Naive B cell (primary cell): Measurements from ENCODE around the gene U2AF1L4. TPM values are rescaled to one million over a fixed set of nuclear protein-coding genes. Genes with fewer than 3 reads are reported as not detected.
A peak's percentile ranks its signal among the peaks of the same experiment; 100 is the strongest.

Experiments used
- ATAC-seq, 2 donors: fragments of 150-1000 bp; cut with Tn5 transposase; 2 replicates each; pipeline ENCODE4 v1.10.0; 2021; ENCODE audit warnings: low read depth in 2 of 2, mild to moderate bottlenecking in 2 of 2, moderate library complexity in 2 of 2
- DNase-seq: peaks from one replicate; pipeline ENCODE4 v3.0.0; 2022
- H3K27ac Mint-ChIP-seq, 6 donors: one replicate each; pipeline ENCODE4 v1.8.0; 2020 to 2022; ENCODE audit warnings: mild to moderate bottlenecking in 6 of 6, mixed read lengths in 6 of 6, moderate library complexity in 5 of 6, inconsistent platforms in 2 of 6
- H3K27me3 Mint-ChIP-seq, 3 donors: one replicate each; pipeline ENCODE4 v1.8.0; 2021 to 2022; ENCODE audit warnings: mixed read lengths in 3 of 3, mild to moderate bottlenecking in 1 of 3
- H3K36me3 Mint-ChIP-seq, 2 donors: one replicate each; pipeline ENCODE4 v1.8.0; 2020 to 2022; ENCODE audit warnings: mixed read lengths in 2 of 2, inconsistent platforms in 1 of 2, mild to moderate bottlenecking in 1 of 2
- H3K4me1 Mint-ChIP-seq, 3 donors: one replicate each; pipeline ENCODE4 v1.8.0; 2020 to 2022; ENCODE audit warnings: mixed read lengths in 3 of 3, inconsistent platforms in 1 of 3, mild to moderate bottlenecking in 1 of 3, moderate library complexity in 1 of 3
- H3K4me3 Mint-ChIP-seq, 8 donors: one replicate each; pipeline ENCODE4 v1.8.0; 2020 to 2022; ENCODE audit warnings: mild to moderate bottlenecking in 8 of 8, mixed read lengths in 8 of 8, moderate library complexity in 8 of 8, inconsistent platforms in 2 of 8
- H3K9me3 Mint-ChIP-seq, 7 donors: one replicate each; pipeline ENCODE4 v1.8.0; 2020 to 2022; ENCODE audit warnings: mixed read lengths in 7 of 7, mild to moderate bottlenecking in 5 of 7, inconsistent platforms in 2 of 7, moderate library complexity in 1 of 7
- polyA plus RNA-seq, 6 donors: library from polyadenylated mRNA; unstranded; fragments of 300-500 nt; fragmentation: Illumina TruSeq; gene quantifications; one replicate each; pipeline ENCODE4 v1.2.3, GENCODE V29; 2021; ENCODE audit warnings: low read depth in 6 of 6

Gene U2AF1L4
- polyA plus RNA-seq, 6 donors from 2014 or later: 26.1 to 41.0 (median 32.5) TPM

- Mint-ChIP-seq H3K4me3 (peak within 1 kb of the TSS; percentile 90 to 100 (median 99)), H3K36me3 (peaks cover 0 to 5% of the 10 kb centered on the region in 2 donors), H3K9me3 (peaks cover 0 to 3% (median 0%) of the 10 kb centered on the region in 7 donors), H3K27me3 (no peaks in the 10 kb centered on the region), H3K4me1 (peaks cover 38 to 53% (median 46%) of the 10 kb centered on the region in 3 donors), H3K27ac (peak within 1 kb of the TSS; percentile 92 to 99 (median 98))
- peak; percentile 98 for DNase-seq
- peak; percentile 68 to 71 for ATAC-seq
These were observed 3.1 kb upstream of the U2AF1L4 start, which contains the start of gene LIN37 for GRCh38 chr19:35748106-35749020. Gene LIN37, plus strand, starts transcription at chr19:35748576. Its CDS starts 149 bp downstream, at chr19:35748725.

GRCh38 chr19:35746531-35746930, 1.3 kb upstream of the U2AF1L4 start:
- peaks cover 43 to 69% (median 57%) of the 10 kb centered on the region in 3 donors for H3K4me1 Mint-ChIP-seq
- no peaks in the 10 kb centered on the region for H3K27me3 Mint-ChIP-seq
- ATAC-seq (no peak), DNase-seq (no peak)
- H3K9me3 Mint-ChIP-seq: peaks cover 0 to 3% (median 0%) of the 10 kb centered on the region in 7 donors
- peak overlapping the region; percentile 85 to 100 (median 96) for H3K4me3 Mint-ChIP-seq
- H3K27ac Mint-ChIP-seq: peak overlapping the region in 5 of 6 donors; percentile 69 to 99 (median 88)
- peaks cover 0 to 8% of the 10 kb centered on the region in 2 donors for H3K36me3 Mint-ChIP-seq

- Mint-ChIP-seq H3K27ac (peak overlapping the region; percentile 69 to 100 (median 88)), H3K4me1 (peaks cover 43 to 69% (median 58%) of the 10 kb centered on the region in 3 donors), H3K9me3 (peaks cover 0 to 3% (median 0%) of the 10 kb centered on the region in 7 donors), H3K27me3 (no peaks in the 10 kb centered on the region), H3K36me3 (peaks cover 0 to 8% of the 10 kb centered on the region in 2 donors), H3K4me3 (peak overlapping the region; percentile 85 to 100 (median 96))
- ATAC-seq (no peak), DNase-seq (no peak)
These were observed 857 bp upstream of the U2AF1L4 start for GRCh38 chr19:35746087-35746462.

GRCh38 chr19:35744430-35745327, 539 bp downstream of the U2AF1L4 start:
- peaks cover 38 to 71% (median 65%) of the 10 kb centered on the region in 3 donors for H3K4me1 Mint-ChIP-seq
- peaks cover 0 to 8% of the 10 kb centered on the region in 2 donors for H3K36me3 Mint-ChIP-seq
- peak overlapping the region; percentile 98 to 100 (median 99) for H3K27ac Mint-ChIP-seq
- peak overlapping the region; percentile 85 to 100 (median 96) for H3K4me3 Mint-ChIP-seq
- ATAC-seq: peak; percentile 49 to 53
- peaks cover 0 to 3% (median 0%) of the 10 kb centered on the region in 7 donors for H3K9me3 Mint-ChIP-seq
- peak; percentile 91 for DNase-seq
- H3K27me3 Mint-ChIP-seq: no peaks in the 10 kb centered on the region

GRCh38 chr19:35743640-35744429, 1.4 kb downstream of the U2AF1L4 start:
- Mint-ChIP-seq H3K27ac (peak overlapping the region; percentile 78 to 100 (median 98)), H3K27me3 (no peaks in the 10 kb centered on the region), H3K4me1 (peaks cover 32 to 73% (median 67%) of the 10 kb centered on the region in 3 donors), H3K4me3 (peak overlapping the region; percentile 85 to 100 (median 96)), H3K36me3 (peaks cover 0 to 8% of the 10 kb centered on the region in 2 donors), H3K9me3 (peaks cover 0 to 2% (median 0%) of the 10 kb centered on the region in 7 donors)
- ATAC-seq: no peak
- no peak for DNase-seq

GRCh38 chr19:35742121-35742724, 3.0 kb downstream of the U2AF1L4 start, which contains the start of gene IGFLR1:
Gene IGFLR1, minus strand, starts transcription at chr19:35742452. Its CDS starts 1,272 bp downstream, at chr19:35741180.
- no peaks in the 10 kb centered on the region for H3K27me3 Mint-ChIP-seq
- peaks cover 0 to 2% (median 0%) of the 10 kb centered on the region in 7 donors for H3K9me3 Mint-ChIP-seq
- H3K4me3 Mint-ChIP-seq: peak within 1 kb of the TSS; percentile 85 to 97 (median 94)
- H3K36me3 Mint-ChIP-seq: peaks cover 0 to 8% of the 10 kb centered on the region in 2 donors
- H3K27ac Mint-ChIP-seq: peak within 1 kb of the TSS; percentile 98 to 99 (median 98)
- H3K4me1 Mint-ChIP-seq: peaks cover 33 to 70% (median 70%) of the 10 kb centered on the region in 3 donors
- peak; percentile 85 for DNase-seq
- ATAC-seq: peak; percentile 27 to 32

GRCh38 chr19:35741203-35741515, 4.1 kb downstream of the U2AF1L4 start:
- ATAC-seq: no peak
- no peak for DNase-seq
- Mint-ChIP-seq H3K4me3 (peak overlapping the region; percentile 85 to 98 (median 95)), H3K27ac (peak overlapping the region; percentile 61 to 99 (median 96)), H3K4me1 (peaks cover 38 to 72% (median 70%) of the 10 kb centered on the region in 3 donors), H3K9me3 (peaks cover 0 to 2% (median 0%) of the 10 kb centered on the region in 7 donors), H3K36me3 (peaks cover 0 to 15% of the 10 kb centered on the region in 2 donors), H3K27me3 (no peaks in the 10 kb centered on the region)

- ATAC-seq (peak; percentile 61 to 64), DNase-seq (peak; percentile 92)
- Mint-ChIP-seq H3K27ac (peak overlapping the region; percentile 61 to 98 (median 94)), H3K4me3 (peak overlapping the region; percentile 85 to 98 (median 94)), H3K27me3 (no peaks in the 10 kb centered on the region), H3K4me1 (peaks cover 35 to 67% (median 65%) of the 10 kb centered on the region in 3 donors), H3K9me3 (peaks cover 0 to 2% (median 0%) of the 10 kb centered on the region in 7 donors), H3K36me3 (peaks cover 0 to 21% of the 10 kb centered on the region in 2 donors)
These were observed 4.6 kb downstream of the U2AF1L4 start for GRCh38 chr19:35740423-35741202.

- Mint-ChIP-seq H3K27me3 (no peaks in the 10 kb centered on the region), H3K4me1 (peaks cover 37 to 68% (median 63%) of the 10 kb centered on the region in 3 donors), H3K27ac (peak overlapping the region in 2 of 6 donors; percentile 94 to 98), H3K4me3 (peak overlapping the region; percentile 85 to 98 (median 94)), H3K36me3 (peaks cover 0 to 24% of the 10 kb centered on the region in 2 donors), H3K9me3 (no peaks in the 10 kb centered on the region)
- DNase-seq (no peak), ATAC-seq (peak; percentile 3 to 6)
These were observed 5.2 kb downstream of the U2AF1L4 start for GRCh38 chr19:35740108-35740422.

- no peaks in the 10 kb centered on the region for H3K9me3 Mint-ChIP-seq
- DNase-seq: no peak
- peak overlapping the region; percentile 85 to 98 (median 94) for H3K4me3 Mint-ChIP-seq
- peak overlapping the region in 2 of 6 donors; percentile 88 to 94 for H3K27ac Mint-ChIP-seq
- ATAC-seq: no peak
- peaks cover 0 to 29% of the 10 kb centered on the region in 2 donors for H3K36me3 Mint-ChIP-seq
- H3K4me1 Mint-ChIP-seq: peaks cover 37 to 73% (median 60%) of the 10 kb centered on the region in 3 donors
- H3K27me3 Mint-ChIP-seq: no peaks in the 10 kb centered on the region
These were observed 5.7 kb downstream of the U2AF1L4 start for GRCh38 chr19:35739275-35740107.

- peak overlapping the region in 4 of 6 donors; percentile 15 to 88 (median 56) for H3K27ac Mint-ChIP-seq
- H3K4me1 Mint-ChIP-seq: peaks cover 39 to 73% (median 58%) of the 10 kb centered on the region in 3 donors
- ATAC-seq: no peak
- peaks cover 0 to 35% of the 10 kb centered on the region in 2 donors for H3K36me3 Mint-ChIP-seq
- DNase-seq: no peak
- H3K27me3 Mint-ChIP-seq: no peaks in the 10 kb centered on the region
- H3K4me3 Mint-ChIP-seq: peak overlapping the region; percentile 21 to 94 (median 74)
- no peaks in the 10 kb centered on the region for H3K9me3 Mint-ChIP-seq
These were observed 6.4 kb downstream of the U2AF1L4 start for GRCh38 chr19:35738887-35739229.
